Endothelial cell of hepatic sinusoid (primary cell): ENCODE data around the gene SGMS2.
"Not testable (repeated sequence)": the region's sequence is repeated elsewhere in the genome, so short reads cannot be mapped to it uniquely, and the experiment has no call there.

Source experiments
- in situ Hi-C: cut with HindIII; loops from 2 replicates; pipeline ENCODE4 v1.10.0; 2017; ENCODE audit warnings: low sequenced_read_pairs

The SGMS2 gene

DNA sequence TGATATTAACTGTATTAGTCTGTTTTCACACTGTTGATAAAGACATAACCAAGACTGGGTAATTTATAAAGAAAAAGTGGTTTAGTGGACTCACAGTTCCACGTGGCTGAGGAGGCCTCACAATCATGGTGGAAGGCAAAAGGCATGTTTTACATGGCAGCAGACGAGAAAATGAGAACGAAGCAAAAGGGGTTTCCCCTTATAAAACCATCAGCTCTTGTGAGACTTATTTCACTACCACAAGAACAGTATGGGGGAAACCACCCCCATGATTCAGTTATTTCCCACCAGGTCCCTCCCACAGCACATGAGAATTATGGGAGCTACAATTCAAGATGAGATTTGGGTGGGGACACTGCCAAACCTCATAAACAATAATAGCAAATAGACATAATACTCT is 80.3 kb downstream of the SGMS2 start:
- in situ Hi-C loops = loop anchor here (25.0 kb wide), 1 partner anchor 143 kb away; no protein-coding TSS in a partner anchor

DNA sequence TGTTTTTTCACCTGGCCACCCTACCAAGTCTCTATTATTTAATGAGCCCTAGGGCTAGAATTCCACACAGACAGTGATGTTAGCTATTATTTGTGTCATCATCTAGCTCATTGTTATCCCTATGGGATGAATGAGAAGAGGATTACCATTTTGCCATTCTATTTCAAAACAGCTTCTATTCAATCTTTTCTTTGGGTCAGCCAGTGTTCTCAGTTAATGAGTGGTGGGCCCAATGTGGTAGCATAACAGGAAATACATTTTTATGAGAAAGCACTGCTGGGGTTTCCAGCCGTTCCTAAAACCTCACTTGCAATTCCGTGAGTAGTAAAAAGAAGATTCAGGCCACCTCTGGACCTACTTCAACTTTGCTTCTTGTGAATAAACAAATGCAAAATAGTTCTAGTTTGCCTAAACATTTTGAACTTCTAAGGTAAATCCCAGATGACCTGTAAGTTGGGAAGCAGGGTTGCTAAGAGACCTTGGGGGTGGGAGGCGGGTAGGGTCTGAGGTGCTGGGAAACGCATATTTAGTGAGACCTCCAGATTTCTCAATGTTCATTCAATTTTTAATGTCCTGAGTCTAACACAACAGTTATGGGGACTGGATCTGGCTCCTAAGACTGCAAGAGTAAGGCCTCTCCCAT is 81.8 kb downstream of the SGMS2 start:
- in situ Hi-C loops = loop anchor here (25.0 kb wide), 1 partner anchor 144 kb away; no protein-coding TSS in a partner anchor

DNA sequence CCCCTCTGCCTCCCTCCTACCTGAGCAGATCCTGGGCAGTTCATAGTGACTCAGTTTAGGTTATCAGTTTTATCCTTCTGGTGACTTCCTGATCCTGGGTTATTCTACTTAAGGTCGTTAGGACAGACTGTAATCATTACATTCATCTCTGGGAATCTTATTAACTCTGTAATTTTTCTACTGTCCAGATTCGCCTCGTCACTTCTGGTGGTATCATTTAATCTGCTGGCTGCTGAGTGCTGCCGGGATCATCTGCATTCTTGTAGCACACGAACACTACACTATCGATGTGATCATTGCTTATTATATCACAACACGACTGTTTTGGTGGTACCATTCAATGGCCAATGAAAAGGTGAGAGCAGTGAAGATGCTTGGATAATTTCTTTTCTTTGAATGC is 83.6 kb downstream of the SGMS2 start:
- in situ Hi-C loops = loop anchor here (25.0 kb wide), 1 partner anchor 146 kb away; no protein-coding TSS in a partner anchor

DNA sequence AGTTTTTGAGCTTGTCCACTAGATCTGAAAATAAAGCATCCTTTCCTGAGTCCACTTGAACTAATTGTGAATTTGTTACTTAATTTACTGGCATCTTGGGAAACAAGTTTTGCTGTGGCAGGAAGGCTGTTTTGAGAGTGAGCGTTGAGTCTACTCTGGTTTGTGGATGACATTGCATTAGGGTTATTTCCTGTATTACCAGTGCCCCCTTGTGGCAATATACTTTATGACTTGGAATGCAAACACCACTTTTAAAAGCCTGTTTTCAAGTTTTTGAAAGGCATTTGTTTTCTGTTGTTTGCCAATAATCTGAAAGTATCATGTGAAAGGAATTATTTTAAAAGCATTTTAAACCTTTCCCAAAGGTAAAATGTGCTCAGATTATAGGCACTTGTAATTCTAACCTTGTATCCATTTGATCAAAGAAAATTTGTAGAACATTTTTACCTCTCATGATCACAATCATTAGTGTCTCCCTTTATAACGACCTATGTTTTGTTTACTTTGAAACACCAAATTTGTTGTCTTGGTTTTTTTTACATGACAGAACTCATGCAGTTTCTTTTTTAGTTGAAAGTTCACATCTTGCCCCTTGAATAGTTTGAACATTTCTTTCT is 88.7 kb downstream of the SGMS2 start:
- in situ Hi-C loops = loop anchor here (25.0 kb wide), 1 partner anchor 151 kb away; no protein-coding TSS in a partner anchor

DNA sequence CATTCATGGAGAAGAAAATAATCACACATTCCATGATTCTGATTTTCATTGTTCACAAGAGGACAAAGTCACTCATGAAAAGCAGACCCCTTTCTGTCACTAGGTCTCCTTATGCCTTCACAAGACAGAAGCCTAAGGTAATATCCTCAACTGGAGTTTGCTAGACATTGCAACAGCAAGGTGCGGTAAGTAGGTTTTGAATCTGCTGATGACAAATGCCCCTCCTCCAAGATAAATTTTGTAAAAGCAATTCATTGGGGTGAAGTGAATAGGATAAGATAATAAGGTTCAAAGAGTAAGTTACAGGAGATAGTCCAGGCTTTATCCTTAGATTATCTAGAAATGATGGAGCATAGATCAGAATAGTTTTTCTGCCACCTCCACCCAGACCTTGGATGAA is 90.5 kb downstream of the SGMS2 start:
- in situ Hi-C loops = loop anchor here (25.0 kb wide), 1 partner anchor 153 kb away; no protein-coding TSS in a partner anchor

DNA sequence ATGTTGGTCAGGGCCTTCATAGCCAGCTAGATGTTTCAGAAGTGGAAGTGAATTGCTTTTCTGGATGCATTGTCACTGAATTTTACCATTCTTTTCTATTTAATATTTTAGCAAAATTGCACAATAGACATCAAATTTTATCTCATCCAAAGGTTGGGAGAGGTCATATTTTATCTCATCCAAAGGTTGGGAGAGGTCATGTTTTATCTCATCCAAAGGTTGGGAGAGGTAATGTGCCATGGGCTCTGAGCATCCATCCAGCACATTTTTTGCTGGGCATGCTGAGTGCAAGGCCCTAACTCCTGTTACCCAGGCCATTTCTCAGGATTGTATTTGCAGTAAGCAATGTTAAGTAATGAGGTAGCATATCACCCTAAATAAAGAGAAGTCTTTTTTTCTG is 91.9 kb downstream of the SGMS2 start:
- in situ Hi-C loops = loop anchor here (25.0 kb wide), 1 partner anchor 154 kb away; no protein-coding TSS in a partner anchor

DNA sequence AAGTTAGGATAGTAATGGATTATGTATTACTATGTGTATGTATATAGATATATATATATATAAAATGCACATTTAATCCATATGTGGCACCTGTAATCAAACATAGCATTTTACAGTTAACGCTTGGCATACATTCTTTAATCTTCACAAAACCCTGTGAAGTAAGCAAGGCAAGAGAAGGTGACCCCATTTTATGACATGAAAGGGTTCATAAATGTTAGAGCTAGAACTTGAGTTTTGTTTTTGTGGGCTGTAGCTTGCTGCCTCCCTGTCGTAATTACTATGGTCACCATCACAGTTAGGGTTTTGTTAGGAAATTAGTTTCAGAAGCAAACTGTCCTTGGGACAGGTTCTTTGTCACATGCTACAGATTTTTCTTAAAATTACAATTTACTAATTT is 92.8 kb downstream of the SGMS2 start:
- in situ Hi-C loops = loop anchor here (25.0 kb wide), 1 partner anchor 155 kb away; no protein-coding TSS in a partner anchor

DNA sequence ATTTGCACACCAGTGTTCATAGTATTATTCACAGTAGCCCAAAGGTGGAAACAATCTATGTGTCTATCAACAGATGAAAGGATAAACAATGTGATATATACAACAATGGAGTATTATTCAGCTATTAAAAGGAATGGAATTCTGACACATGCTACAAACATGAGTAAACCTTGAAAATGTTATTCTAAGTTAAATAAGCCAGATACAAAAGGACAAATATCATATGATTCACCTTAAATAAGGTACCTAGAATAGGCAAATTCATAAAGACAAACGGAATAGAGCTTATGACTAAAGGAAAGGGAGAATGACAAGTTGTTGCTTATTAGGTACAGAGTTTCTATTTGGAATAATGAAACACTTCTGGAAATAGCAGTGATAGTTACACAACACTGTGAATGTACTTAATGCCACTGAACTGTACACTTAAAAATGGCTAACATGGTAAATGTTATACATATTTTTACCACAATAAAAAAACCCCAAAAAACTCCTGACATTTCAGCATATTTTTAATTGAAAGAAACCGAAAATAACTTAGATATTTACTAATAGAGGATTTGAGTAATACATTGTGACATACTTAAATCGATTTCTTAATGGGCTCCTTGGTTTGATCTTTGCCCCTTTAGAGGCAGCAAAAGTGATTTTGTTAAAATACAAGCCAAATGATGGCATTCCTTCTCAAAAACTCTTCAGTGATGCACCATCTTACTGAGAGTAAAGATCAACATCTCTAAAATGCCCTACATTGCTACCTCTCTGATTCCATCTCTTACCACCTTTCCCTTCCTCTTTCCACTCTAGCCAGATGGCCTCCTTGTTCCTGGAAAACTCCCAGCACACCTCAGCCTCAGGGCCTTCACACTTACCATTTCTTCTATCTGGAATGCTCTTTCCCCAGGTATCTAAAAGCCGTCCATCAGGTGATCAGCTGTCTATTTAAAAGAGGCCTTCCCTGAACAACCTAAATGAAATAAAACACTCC is 98.0 kb downstream of the SGMS2 start:
- in situ Hi-C loops = loop anchor here (25.0 kb wide), 1 partner anchor 160 kb away; no protein-coding TSS in a partner anchor

DNA sequence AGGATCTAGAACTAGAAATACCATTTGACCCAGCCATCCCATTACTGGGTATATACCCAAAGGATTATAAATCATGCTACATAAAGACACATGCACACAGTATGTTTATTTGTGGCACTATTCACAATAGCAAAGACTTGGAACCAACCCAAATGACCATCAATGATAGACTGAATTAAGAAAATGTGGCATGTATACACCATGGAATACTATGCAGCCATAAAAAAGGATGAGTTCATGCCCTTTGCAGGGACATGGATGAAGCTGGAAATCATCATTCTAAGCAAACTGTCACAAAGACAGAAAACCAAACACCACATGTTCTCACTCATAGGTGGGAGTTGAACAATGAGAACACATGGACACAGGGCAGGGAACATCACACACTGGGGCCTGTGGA is 101.0 kb downstream of the SGMS2 start:
- in situ Hi-C loops = not testable (repeated sequence)

DNA sequence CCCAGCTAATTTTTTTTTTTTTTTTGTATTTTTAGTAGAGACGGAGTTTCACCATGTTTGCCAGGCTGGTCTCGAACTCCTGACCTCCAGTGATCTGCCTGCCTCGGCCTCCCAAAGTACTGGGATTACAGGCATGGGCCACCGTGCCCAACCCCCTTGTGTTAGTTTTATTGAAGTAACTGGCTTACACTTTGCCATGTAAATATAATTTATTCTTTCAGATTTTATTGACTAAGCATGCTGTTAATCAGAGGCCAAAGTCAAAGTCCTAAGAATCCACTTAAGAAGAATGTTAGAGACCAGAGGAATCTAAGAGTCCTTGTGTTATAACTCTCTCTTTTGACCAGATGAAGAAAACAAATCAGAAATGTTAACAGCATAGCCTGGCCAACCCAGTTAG is 102.1 kb downstream of the SGMS2 start:
- in situ Hi-C loops = not testable (repeated sequence)

DNA sequence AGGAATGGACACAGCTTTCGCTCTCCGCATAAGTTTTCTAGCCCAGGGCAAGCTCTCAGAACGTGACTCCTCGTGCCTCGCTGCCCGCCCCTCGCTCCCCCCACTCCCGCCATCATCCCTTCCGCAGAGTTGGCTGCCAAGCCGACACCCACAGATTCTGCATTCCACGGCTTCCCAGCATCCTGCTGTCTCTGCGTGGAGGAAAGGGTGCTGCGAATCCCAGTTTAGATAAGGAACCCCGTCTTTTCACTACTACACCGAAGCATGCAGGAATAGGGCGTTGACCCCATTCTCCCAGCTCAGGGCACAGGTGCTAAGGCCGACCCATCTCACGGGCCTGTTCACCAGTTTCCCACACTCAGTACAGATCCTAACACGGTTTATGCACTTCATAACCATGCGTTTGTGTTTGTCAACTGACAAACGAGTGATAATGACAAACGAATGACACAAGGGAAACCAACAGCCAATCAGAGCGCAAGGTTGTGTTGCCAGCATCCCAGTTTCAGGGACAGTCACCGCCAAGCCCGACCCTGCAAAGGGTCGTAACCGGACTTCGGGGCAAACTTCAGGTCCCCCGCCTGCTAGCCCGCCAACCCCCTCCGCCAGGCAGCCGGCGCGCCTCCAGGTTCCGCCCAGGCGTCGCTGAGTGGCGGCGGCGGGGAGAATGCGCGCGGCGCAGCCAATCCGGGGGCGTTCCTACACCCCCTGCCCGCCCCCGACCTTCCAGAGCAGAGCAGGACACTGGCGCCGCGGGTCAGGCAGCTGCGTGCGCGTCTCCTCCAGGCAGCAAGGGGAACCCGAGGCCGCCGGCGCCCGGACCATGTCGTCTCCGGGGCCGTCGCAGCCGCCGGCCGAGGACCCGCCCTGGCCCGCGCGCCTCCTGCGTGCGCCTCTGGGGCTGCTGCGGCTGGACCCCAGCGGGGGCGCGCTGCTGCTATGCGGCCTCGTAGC is 106.4 kb downstream of the SGMS2 start, which contains the start of gene CYP2U1:
CYP2U1 (plus strand) TSS at position 729 of the 954 bp plus-strand sequence; CDS start at position 824, 95 bp downstream.
- in situ Hi-C loops = no loop called here

DNA sequence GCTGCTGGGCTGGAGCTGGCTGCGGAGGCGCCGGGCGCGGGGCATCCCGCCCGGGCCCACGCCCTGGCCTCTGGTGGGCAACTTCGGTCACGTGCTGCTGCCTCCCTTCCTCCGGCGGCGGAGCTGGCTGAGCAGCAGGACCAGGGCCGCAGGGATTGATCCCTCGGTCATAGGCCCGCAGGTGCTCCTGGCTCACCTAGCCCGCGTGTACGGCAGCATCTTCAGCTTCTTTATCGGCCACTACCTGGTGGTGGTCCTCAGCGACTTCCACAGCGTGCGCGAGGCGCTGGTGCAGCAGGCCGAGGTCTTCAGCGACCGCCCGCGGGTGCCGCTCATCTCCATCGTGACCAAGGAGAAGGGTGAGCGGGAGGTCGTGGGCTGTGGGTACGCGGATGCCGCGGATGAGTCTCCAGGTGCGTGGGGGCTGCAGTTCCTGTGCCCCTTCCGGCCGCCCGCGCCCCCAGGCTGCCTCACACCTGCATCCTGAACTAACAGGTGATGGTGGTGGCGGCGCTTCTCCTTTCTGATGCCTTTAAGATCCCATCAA is 107.1 kb downstream of the SGMS2 start:
- in situ Hi-C loops = no loop called here

DNA sequence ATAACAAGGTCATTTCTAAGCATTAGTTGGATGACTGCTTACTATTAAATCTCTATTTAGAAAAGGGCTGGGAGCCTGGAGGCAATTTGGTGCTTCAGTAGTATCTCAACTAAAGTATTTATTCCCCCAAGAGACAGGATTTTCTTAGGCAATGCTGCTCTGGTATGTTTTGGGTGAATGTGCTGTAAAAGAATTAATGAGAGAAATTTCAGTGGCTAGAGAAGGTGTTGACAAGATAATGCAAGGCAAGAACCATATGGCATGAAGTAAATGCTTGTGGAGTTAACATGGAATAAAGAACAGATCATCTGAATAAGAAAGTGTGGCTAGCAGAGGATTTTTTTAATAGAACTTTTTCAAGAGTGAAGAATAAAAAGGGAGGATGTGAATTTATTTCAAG is 110.5 kb downstream of the SGMS2 start:
- in situ Hi-C loops = no loop called here

DNA sequence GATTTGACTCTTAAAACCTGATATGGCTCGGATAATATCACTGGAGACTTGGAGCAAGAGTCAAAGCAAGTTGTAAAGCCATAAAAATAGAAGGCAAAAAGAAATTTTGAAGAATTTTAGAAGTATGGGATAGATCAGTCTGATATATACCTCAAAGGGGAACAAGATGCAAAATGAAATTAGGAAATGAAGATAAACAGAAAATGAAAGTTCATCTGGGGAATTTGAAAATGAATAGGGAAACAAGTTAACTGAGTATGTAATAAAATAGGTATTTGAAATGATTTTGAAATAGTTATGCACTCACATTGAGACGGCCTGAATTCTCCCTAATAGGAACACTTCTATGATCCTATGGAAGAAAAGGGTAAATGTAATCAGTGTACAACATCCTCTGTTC is 112.3 kb downstream of the SGMS2 start:
- in situ Hi-C loops = no loop called here

DNA sequence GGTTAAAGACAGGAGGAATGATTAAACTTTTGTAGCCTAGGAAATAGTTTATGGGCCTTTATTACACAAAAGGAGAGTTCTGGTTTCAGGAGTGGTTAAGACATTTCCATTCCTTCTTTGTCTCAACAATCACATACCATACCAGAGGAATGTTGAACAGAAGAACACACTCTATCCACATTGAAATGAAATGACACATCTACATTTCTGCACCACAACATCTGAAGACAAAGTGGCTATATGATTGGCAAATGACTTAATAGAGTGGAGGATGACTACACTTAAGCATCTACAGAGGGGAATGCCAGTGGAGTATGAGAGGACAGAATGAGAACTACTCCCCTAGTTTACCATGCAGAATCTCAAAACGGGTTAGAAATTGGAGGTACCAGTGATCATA is 114.6 kb downstream of the SGMS2 start:
- in situ Hi-C loops = no loop called here

DNA sequence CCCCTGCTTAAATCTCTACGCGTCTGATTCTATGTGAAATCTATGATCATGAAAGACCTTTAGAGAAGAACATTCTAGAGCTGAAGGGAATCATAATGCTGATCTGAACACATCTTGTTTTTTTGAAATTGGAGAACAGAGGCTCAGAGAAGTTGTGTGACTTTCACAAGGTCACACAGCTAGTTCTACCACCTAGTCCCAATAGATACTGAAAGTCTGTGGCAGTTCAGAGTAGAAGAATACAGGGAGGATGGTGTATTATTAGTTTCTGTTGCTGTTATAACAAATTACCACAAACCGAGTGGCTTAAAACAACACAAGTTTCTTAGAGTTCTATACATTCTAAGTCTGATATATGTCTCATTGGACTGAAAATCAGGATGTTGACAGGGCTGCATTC is 121.1 kb downstream of the SGMS2 start:
- in situ Hi-C loops = no loop called here

DNA sequence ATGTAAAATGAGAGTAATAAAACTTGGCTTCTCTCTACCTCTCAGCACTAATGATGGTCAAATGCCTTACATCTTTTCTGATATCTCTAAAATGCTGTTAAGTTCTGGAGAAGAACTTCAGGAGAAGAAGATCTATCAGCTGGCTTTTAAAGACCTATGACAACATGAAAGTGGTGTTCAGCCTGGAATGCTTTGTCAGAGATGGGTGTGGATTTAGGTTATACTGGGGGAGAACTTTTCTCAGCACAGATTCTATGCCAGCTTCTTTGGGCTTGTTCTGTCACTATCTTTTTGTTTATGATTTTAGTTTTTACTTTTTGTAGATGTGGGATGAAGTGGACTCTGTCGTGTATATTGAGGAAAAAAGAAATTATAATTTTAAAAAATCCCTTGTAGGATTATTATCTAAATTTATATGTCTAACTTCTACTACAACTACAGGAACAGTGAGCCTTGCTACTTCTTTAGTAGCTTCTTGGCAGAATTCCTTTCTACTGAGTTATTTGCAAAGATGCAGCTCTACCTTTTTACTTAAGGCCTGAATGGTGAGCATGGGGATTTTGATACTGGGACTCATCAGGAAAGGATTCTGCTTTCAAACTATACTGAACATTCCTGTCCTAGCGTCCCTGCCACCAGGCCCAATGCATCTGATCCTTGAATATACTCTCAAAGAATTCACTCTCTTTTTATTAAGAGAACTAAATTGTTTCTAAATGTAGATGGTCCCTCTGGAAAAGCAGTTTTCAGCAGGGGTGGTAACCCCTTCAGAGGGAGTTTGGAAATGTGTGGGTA is 126.2 kb downstream of the SGMS2 start:
- in situ Hi-C loops = no loop called here

DNA sequence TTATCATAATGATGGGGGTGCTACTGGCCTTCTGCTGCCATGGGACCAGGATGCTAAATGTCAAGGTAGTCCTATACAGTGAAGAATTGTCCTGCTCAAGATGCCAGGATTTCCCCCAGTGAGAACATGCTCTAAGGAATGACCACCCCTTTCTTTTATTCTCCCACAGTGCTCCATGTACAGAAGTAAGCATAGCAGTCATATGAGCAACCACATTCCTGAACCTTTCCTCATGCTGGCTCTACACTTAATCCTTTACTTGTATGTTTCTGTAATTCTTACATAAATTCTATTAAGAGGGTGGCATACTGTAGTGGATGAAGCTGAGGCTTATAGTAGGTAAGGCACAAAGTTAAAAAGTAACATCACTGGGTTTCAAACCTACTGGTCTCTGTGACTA is 126.8 kb downstream of the SGMS2 start:
- in situ Hi-C loops = no loop called here

DNA sequence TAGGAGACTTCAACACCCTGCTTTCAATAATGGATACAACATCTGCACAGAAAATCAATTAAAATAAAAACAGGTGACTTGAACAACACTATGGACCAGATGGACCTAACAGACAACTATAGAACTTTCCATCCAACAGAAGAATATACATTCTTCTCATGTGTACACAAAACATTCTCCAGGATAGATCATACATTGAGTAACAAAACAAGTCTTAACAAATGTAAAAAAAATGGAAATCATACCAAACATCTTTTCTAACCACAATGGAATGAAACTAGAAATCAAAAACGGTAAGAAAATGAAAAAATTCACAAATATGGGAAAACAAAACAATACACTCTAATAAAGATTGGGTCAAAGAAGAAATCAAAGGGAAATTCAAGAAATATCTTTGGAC is 131.3 kb downstream of the SGMS2 start:
- in situ Hi-C loops = no loop called here
